Osteoblast (primary cell): ENCODE measurements around the gene ZDHHC8. TPM values are rescaled to one million over a fixed set of nuclear protein-coding genes. Genes with fewer than 3 reads are reported as not detected.

ENCODE experiments used
- DNase-seq: peaks from one replicate; pipeline ENCODE4 v3.0.0; 2011; ENCODE audit warnings: low spot score, mixed read lengths; ENCODE audit not compliant: insufficient read length; ENCODE audit errors: missing footprints
- H2AFZ ChIP-seq: 2 replicates; pipeline ENCODE4 v1.6.0; 2011; ENCODE audit warnings: mild to moderate bottlenecking, low read length
- H3K27ac ChIP-seq: 2 replicates; pipeline ENCODE4 v1.5.1; 2011; ENCODE audit warnings: mild to moderate bottlenecking, low read depth, low read length, moderate library complexity
- H3K27me3 ChIP-seq: 2 replicates; pipeline ENCODE4 v1.6.0; 2012; ENCODE audit warnings: mild to moderate bottlenecking, control low read depth, inconsistent platforms, low read length, moderate library complexity; ENCODE audit not compliant: insufficient read depth
- H3K36me3 ChIP-seq: 2 replicates; pipeline ENCODE4 v1.5.1; 2011; ENCODE audit warnings: mild to moderate bottlenecking, low read length, control low read depth, moderate library complexity; ENCODE audit not compliant: insufficient read depth
- H3K4me1 ChIP-seq: 2 replicates; pipeline ENCODE4 v1.5.1; 2011; ENCODE audit warnings: mild to moderate bottlenecking, low read length, control low read depth, moderate library complexity; ENCODE audit not compliant: insufficient read depth
- H3K4me2 ChIP-seq: 2 replicates; pipeline ENCODE4 v1.6.0; 2011; ENCODE audit warnings: mild to moderate bottlenecking, low read length; ENCODE audit not compliant: insufficient read depth
- H3K4me3 ChIP-seq: fragments of 200-600 bp; sonication (generic); 3 replicates; pipeline ENCODE4 v1.5.1; 2012; ENCODE audit warnings: mild to moderate bottlenecking, low read length, inconsistent platforms; ENCODE audit not compliant: insufficient read depth
- H3K79me2 ChIP-seq: 2 replicates; pipeline ENCODE4 v1.6.0; 2012; ENCODE audit warnings: mild to moderate bottlenecking, low read length, control low read depth, inconsistent platforms; ENCODE audit not compliant: insufficient read depth
- H3K9me3 ChIP-seq: 2 replicates; pipeline ENCODE4 v1.5.1; 2011; ENCODE audit warnings: low read depth, low read length, control low read depth
- H4K20me1 ChIP-seq: 2 replicates; pipeline ENCODE4 v1.6.0; 2012; ENCODE audit warnings: mild to moderate bottlenecking, low read length, control low read depth; ENCODE audit not compliant: insufficient read depth
- CTCF ChIP-seq: IDR thresholded peaks from 2 replicates; pipeline ENCODE4 v1.5.1; 2011; ENCODE audit warnings: mild to moderate bottlenecking, low read depth, low read length, moderate library complexity; ENCODE audit errors: extremely low read depth
- total RNA-seq: library from RNA; depleted of rRNA; stranded (reverse); fragments of >200 nt; gene quantifications from 2 replicates; pipeline ENCODE4 v1.2.3, GENCODE V29; 2012

Gene ZDHHC8
- total RNA-seq, 1 donor = 9.8 TPM

DNA sequence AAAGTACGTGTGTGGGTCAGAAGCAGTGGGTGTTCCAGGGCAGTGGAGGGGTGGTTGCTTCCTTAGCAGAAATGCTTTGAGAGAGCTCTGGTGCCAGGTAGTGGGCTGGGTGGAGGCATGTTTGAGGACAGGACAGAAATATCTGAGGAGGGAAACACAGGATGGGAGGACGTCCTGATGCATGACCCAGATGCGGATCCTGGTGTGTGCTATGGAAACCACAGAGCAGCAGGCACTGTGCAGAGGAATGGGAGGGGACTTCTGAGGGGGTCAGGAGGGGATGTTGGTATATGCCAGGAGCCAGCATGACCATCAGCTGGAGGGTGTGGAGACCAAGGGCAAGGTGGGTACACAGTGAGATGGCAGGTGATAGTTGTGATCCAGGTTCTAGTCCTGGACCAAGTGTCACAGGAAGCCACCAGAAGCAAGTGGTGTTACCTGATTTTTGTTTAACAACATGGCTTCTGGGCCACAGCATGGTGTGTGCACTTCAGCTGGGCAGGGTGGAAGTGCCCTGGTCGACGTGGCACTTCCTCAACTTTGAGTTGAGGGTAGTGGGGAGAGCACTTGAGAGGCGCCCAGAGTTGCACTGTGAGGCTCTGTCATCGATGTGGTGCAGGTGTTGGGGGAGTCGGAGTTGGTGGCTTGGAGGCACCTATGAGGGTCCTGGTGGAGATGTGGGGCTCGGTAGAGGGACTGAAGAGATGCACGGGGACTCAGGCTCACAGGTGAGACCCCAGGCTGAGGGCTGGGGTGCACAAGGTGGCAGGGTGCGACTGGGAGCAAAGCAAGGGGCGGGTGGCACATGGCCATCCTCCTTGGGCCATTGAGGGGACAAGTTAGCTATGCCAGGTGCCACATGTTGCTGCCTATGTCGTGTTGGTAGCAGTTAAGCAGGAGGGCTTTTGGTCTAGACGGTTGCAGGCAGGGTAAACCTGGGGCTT lies 44.0 kb upstream of the ZDHHC8 start:
- peak; percentile 62 for DNase-seq
- TF ChIP-seq CTCF = no peak
- no peaks in the 10 kb centered on the region for H3K9me3 ChIP-seq
- no peak overlapping the region for H3K4me2 ChIP-seq
- no peaks in the 10 kb centered on the region for H3K27me3 ChIP-seq
- no peak overlapping the region for H3K4me3 ChIP-seq
- H4K20me1 ChIP-seq = peaks cover 55% of the 10 kb centered on the region
- H3K4me1 ChIP-seq = peaks cover 12% of the 10 kb centered on the region
- H2AFZ ChIP-seq = no peak overlapping the region
- peaks cover 70% of the 10 kb centered on the region for H3K36me3 ChIP-seq
- no peak overlapping the region for H3K27ac ChIP-seq
- H3K79me2 ChIP-seq = peaks cover 91% of the 10 kb centered on the region

DNA sequence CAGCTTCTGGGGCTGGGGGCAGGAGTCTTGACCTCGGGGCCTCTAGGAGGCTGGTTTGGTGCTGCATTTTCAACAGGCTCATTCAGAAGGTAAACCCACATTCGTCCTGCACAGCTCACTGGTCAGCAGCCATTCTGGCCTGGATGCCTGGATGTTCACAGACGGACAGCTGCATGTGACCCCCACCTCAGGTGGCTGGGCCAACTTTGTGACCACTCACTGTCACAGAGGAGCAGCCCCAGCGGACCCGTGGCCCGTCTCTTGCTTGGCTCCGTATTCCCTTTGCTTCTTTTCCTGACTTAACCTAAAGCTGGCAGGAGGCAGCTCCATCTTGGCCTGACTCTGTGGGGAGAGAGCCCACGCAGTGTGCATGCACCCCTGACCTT lies 43.3 kb upstream of the ZDHHC8 start:
- Histone ChIP-seq H3K4me3 (no peak overlapping the region), H3K4me1 (peaks cover 8% of the 10 kb centered on the region), H3K79me2 (peaks cover 85% of the 10 kb centered on the region), H3K27me3 (no peaks in the 10 kb centered on the region), H2AFZ (no peak overlapping the region), H3K9me3 (no peaks in the 10 kb centered on the region), H3K36me3 (peaks cover 75% of the 10 kb centered on the region), H4K20me1 (peaks cover 49% of the 10 kb centered on the region), H3K4me2 (no peak overlapping the region), H3K27ac (no peak overlapping the region)
- no peak for TF ChIP-seq CTCF
- peak; percentile 47 for DNase-seq

DNA sequence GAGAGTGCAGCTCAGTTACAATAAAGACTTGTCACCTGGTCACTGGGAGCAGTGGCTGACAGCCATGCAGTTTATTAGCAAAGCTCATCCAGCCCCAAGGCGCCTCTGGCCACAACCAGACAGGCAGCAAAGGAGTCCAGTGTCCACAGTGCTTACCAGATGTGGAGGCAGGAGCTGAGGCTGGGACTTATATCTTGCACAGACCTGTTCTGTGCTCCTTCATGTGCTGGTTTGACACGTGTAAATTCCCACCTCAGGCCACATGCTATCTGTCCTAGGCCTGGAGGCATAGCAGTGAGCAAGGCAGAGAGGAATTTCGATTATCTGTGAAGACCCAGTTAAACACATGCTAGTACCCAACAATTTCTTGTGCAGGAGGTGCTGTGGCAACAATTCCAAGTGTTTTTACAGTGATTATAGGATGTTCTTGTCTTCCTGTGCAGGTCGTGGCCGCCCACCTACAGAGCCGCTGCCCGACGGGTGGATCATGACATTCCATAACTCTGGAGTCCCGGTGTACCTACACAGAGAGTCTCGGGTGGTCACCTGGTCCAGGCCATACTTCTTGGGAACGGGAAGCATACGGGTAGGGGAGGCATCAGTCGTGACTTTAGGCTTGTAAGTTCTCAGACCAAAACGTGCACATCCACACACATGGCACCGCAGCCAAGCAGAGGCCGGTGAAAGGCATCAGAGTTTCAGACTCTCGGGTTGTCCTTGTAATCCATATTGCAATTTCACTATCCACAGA lies 42.2 kb upstream of the ZDHHC8 start:
- Histone ChIP-seq H4K20me1 (peaks cover 37% of the 10 kb centered on the region), H3K27me3 (no peaks in the 10 kb centered on the region), H2AFZ (no peak overlapping the region), H3K4me1 (peaks cover 8% of the 10 kb centered on the region), H3K79me2 (peaks cover 85% of the 10 kb centered on the region), H3K27ac (no peak overlapping the region), H3K4me2 (no peak overlapping the region), H3K36me3 (peaks cover 86% of the 10 kb centered on the region), H3K4me3 (no peak overlapping the region), H3K9me3 (no peaks in the 10 kb centered on the region)
- no peak for TF ChIP-seq CTCF
- DNase-seq = peak; percentile 54
